Activated effector memory CD4-positive, alpha-beta T cell treated with Interleukin-2 at 50 U/mL for 16 hours (primary cell): ENCODE data around the gene KANTR.
"Not testable (repeated sequence)": the region's sequence is repeated elsewhere in the genome, so short reads cannot be mapped to it uniquely, and the experiment has no call there.

Experiments
- DNase-seq: peaks from one replicate; pipeline ENCODE4 v3.0.0-alpha.2; 2020

Gene KANTR

GRCh38 chrX:53133400-53133799 is 39.5 kb downstream of the KANTR start:
- DNase-seq, result no peak

- DNase-seq, result no peak
Measured at GRCh38 chrX:53135581-53135980, 41.6 kb downstream of the KANTR start.

GRCh38 chrX:53153581-53153980 is 59.6 kb downstream of the KANTR start:
- no peak for DNase-seq

DNA sequence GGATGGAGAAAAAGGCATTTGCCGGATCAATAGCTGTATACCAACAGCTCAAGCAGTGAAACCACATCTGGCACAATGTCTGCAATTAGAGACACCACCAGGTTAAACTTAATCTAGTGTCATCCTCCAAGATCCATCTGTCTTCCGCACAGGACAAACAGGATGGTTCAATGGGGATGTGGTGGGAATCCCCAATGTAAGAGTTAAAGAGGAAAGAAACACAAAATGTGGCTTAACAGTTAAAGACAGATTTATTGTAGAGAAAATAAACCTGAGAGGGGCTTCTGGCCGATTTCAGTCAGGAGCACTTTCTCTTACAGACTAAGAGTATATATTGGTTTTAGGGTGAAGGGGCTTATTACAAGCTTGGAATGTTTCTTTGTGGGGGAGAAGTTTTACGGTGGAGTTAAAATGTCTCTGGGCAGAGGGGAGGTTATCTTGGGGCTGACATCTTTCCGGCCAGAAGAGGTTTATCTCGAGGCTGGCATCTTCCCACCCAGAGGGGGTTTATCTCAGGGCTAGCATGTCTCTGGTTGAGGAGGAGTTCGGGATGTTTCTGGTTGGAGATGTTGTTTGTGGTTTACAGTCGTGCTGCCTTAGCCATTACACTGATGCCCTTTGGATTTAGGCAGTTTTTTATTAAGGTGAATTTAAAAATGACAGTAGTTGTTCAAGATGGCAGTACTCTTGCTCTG is 61.7 kb downstream of the KANTR start:
- no peak for DNase-seq

DNA sequence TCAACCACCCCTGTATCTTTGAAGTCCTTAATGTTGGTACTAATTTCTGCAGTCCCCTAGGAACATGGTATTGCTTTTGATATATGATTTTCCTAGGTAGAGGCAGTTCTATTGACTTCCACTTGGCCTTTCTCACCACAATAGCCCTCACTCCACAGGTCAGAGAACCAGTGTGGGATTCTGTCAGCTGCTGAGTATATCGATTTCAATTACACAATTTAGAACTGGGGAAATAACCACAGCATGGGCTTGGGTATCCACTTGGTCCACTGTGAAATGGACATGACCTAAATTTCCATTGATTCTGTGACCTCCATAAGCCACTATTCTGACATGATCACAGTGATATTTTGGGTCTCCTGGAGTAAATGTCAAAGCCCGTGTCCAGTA is 62.3 kb downstream of the KANTR start:
- no peak for DNase-seq

DNA sequence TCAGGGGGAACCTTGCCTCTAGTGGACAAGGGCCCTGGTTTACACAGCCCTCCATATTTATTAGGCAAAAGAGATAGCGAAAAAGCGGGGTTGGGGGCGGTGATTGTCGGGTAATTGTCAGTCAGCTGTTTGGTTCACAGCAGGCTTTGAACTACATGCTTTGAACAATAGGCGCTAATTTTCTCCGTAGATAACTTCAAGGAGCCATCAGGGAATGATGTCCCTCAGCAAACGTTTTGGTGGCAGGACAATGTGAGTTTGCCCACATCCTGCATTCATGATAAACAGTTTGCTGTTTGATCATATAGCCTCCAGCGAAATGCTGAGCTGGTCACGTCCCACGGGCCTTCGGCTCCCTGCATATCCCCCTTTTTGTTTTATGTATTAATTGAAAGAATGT is 65.2 kb downstream of the KANTR start:
- DNase-seq, result no peak

DNA sequence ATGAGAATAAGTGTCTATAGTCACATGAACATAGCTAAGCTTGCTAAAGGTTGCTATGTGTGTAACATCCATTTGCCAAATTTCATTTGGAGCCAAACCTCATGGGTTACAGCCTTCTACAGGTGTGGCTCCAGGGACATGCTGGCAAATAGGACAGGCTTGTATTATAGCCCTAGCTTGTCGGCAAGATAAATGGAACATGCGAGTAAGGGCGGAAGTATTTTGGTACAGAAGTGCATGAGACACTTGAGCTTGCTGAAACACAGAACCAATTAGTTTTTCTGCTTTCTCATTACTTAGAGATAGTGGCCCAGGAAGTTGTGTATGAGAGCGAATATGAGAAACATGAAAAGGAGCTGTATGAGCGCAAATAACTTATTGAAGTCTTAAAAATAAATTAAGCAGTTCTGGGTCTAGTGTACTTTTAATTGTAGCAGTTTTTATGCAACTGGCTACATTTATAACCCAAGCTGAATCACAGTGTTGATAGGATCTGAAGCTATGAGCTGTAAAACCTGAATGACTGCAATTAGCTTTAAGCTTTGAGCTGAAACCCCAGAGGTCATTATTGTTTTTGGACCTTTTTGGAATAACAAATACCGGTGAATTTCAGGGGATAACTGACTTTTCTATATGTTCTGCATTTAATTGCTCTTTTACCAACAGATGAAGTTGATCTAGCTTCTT is 66.5 kb downstream of the KANTR start:
- DNase-seq, result no peak

DNA sequence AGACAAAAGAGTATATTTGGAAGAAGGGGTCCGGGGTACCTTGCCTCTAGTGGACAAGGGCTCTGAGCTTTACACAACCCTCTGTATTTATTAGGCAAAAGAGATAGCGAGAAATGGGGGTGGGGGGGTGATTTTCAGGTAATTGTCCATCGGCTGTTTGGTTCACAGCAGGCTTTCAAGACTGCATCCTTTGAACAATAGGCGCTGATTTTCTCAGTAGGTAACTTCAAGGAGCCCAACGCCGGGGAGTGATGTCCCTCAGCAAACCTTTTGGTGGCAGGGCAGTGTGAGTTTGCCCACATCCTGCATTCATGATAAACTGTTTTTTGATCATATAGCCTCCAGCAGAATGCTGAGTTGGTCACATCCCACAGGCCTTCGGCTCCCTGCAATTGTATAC is 69.5 kb downstream of the KANTR start:
- no peak for DNase-seq

- not testable (repeated sequence) for DNase-seq
Measured at GRCh38 chrX:53164566-53164965, 70.6 kb downstream of the KANTR start.

- no peak for DNase-seq
Measured at GRCh38 chrX:53166103-53166502, 72.2 kb downstream of the KANTR start.

DNA sequence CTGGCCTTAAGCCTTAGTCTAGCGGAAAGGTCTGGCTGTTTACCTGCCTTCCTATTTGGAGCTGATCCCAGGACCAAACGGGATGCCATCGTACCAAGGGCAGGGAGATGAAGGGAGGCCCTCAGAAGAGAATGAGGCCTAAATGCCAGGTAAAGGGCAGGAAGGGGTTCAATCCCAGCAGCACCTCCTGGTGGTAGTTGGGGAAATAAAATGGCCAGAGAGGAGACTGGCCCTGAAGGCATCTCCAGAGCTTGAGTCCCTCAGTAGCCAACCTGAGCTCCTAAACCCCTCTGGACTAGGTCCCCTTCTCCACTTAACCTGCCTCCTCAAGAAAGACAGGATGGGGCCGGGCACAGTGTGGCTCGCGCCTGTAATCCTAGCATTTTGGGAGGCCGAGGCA is 77.4 kb downstream of the KANTR start:
- no peak for DNase-seq
